Measurements from ENCODE around the gene TMTC1.
A peak's percentile ranks its signal among the peaks of the same experiment; 100 is the strongest.
"Not testable (repeated sequence)": the region's sequence is repeated elsewhere in the genome, so short reads cannot be mapped to it uniquely, and the experiment has no call there.

Gene TMTC1

GRCh38 chr12:29563071-29563470 lies 220.7 kb downstream of the TMTC1 start:
- no peak for DNase-seq

GRCh38 chr12:29562110-29562804 lies 221.5 kb downstream of the TMTC1 start:
- DNase-seq = no peak

GRCh38 chr12:29561664-29562071 lies 222.1 kb downstream of the TMTC1 start:
- DNase-seq = no peak

GRCh38 chr12:29559198-29559597 lies 224.5 kb downstream of the TMTC1 start:
- DNase-seq = no peak

- DNase-seq = no peak
These were observed 227.4 kb downstream of the TMTC1 start for GRCh38 chr12:29556363-29556762.

- not testable (repeated sequence) for DNase-seq
These were observed 228.3 kb downstream of the TMTC1 start for GRCh38 chr12:29555451-29555850.

GRCh38 chr12:29552994-29553748 lies 230.6 kb downstream of the TMTC1 start:
- DNase-seq = no peak

GRCh38 chr12:29552324-29552927 lies 231.3 kb downstream of the TMTC1 start:
- DNase-seq = peak; percentile 62

- DNase-seq = no peak
These were observed 231.9 kb downstream of the TMTC1 start for GRCh38 chr12:29551812-29552211.

GRCh38 chr12:29547864-29548263 lies 235.9 kb downstream of the TMTC1 start:
- no peak for DNase-seq

GRCh38 chr12:29547151-29547632 lies 236.6 kb downstream of the TMTC1 start:
- no peak for DNase-seq

GRCh38 chr12:29546000-29546399 lies 237.7 kb downstream of the TMTC1 start:
- DNase-seq = no peak

GRCh38 chr12:29545102-29545467 lies 238.7 kb downstream of the TMTC1 start:
- DNase-seq = no peak

- no peak for DNase-seq
These were observed 239.2 kb downstream of the TMTC1 start for GRCh38 chr12:29544428-29545101.

GRCh38 chr12:29543036-29543435 lies 240.7 kb downstream of the TMTC1 start:
- DNase-seq = no peak

- DNase-seq = no peak
These were observed 246.4 kb downstream of the TMTC1 start for GRCh38 chr12:29537298-29537697.

- DNase-seq = no peak
These were observed 248.8 kb downstream of the TMTC1 start for GRCh38 chr12:29534935-29535334.

- no peak for DNase-seq
These were observed 249.8 kb downstream of the TMTC1 start for GRCh38 chr12:29533815-29534489.

GRCh38 chr12:29531471-29531870 lies 252.3 kb downstream of the TMTC1 start:
- DNase-seq = no peak

- no peak for DNase-seq
These were observed 253.3 kb downstream of the TMTC1 start for GRCh38 chr12:29530436-29530835.

GRCh38 chr12:29528161-29528560 lies 255.6 kb downstream of the TMTC1 start:
- no peak for DNase-seq

- DNase-seq = no peak
These were observed 261.8 kb downstream of the TMTC1 start for GRCh38 chr12:29521951-29522350.
